ENCODE measurements around the gene FCRLB.

- no peak for TF ChIP-seq BHLHE40 (IDR thresholded peaks at IDR 0.05; ENCODE audit: borderline replicate concordance)
- TF ChIP-seq FOXK2 (IDR thresholded peaks at IDR 0.05), result no peak
- TF ChIP-seq FOXA1 (IDR thresholded peaks at IDR 0.05), result no peak
- TF ChIP-seq SP1 (IDR thresholded peaks at IDR 0.05), result no peak
- no peak for TF ChIP-seq TARDBP (IDR thresholded peaks at IDR 0.05)
- TF ChIP-seq SUZ12 (IDR thresholded peaks at IDR 0.05), result no peak
- TF ChIP-seq FOXM1 (IDR thresholded peaks at IDR 0.05; ENCODE audit: borderline replicate concordance), result no peak
- no peak for TF ChIP-seq HDGF (IDR thresholded peaks at IDR 0.05; ENCODE audit: borderline replicate concordance)
- TF ChIP-seq CTBP1 (IDR thresholded peaks at IDR 0.05; ENCODE audit: borderline replicate concordance), result no peak
- TF ChIP-seq NFRKB (IDR thresholded peaks at IDR 0.05), result no peak
- no peak for TF ChIP-seq PKNOX1 (IDR thresholded peaks at IDR 0.05)
- no peak for TF ChIP-seq ZNF384 (IDR thresholded peaks at IDR 0.05)
- TF ChIP-seq ELF4 (IDR thresholded peaks at IDR 0.05), result no peak
- TF ChIP-seq ARNT (IDR thresholded peaks at IDR 0.05), result no peak
Observed at GRCh38 chr1:161720956-161721737, at the start of gene FCRLB.
